ENCODE results near the gene SP9.

The SP9 gene

GRCh38 chr2:174333372-174334277, 1.1 kb upstream of the SP9 start:
- DNase-seq = no peak

GRCh38 chr2:174334278-174334715, 457 bp upstream of the SP9 start:
- no peak for DNase-seq

GRCh38 chr2:174335254-174335987, 667 bp downstream of the SP9 start:
- no peak for DNase-seq

- DNase-seq = no peak
These were observed 1.3 kb downstream of the SP9 start for GRCh38 chr2:174335988-174336500.

GRCh38 chr2:174336501-174337336, 2.0 kb downstream of the SP9 start:
- DNase-seq = peak; percentile 54

- DNase-seq = peak; percentile 26
These were observed 2.8 kb downstream of the SP9 start for GRCh38 chr2:174337337-174338146.

GRCh38 chr2:174338147-174338605, 3.4 kb downstream of the SP9 start:
- DNase-seq = no peak

- no peak for DNase-seq
These were observed 4.2 kb downstream of the SP9 start for GRCh38 chr2:174338671-174339560.

GRCh38 chr2:174339561-174340399, 5.0 kb downstream of the SP9 start:
- DNase-seq = no peak

GRCh38 chr2:174340400-174341292, 5.9 kb downstream of the SP9 start:
- no peak for DNase-seq

GRCh38 chr2:174341293-174341994, 6.7 kb downstream of the SP9 start:
- peak; percentile 91 for DNase-seq

GRCh38 chr2:174341995-174342685, 7.4 kb downstream of the SP9 start:
- no peak for DNase-seq

GRCh38 chr2:174342686-174343342, 8.1 kb downstream of the SP9 start:
- peak; percentile 20 for DNase-seq

- DNase-seq = no peak
These were observed 8.5 kb downstream of the SP9 start for GRCh38 chr2:174343343-174343622.

GRCh38 chr2:174343623-174344455, 9.1 kb downstream of the SP9 start:
- DNase-seq = no peak
